ENCODE results near the gene LMNTD2.

The LMNTD2 gene

GRCh38 chr11:560305-561147, at the start of gene LMNTD2, which contains the start of gene RASSF7:
Gene LMNTD2 (minus strand): TSS chr11:560738. CDS start chr11:560716, 22 bp downstream.
Gene RASSF7 (plus strand): TSS chr11:560970. CDS start chr11:561769, 799 bp downstream.
- DNase-seq (ENCODE audit: low read depth, low spot score): no peak

- DNase-seq (ENCODE audit: low read depth, low spot score): no peak
These were observed 48.8 kb upstream of the LMNTD2 start for GRCh38 chr11:609341-609811.

GRCh38 chr11:608791-609251, 48.3 kb upstream of the LMNTD2 start:
- DNase-seq (ENCODE audit: low read depth, low spot score): no peak

GRCh38 chr11:607971-608659, 47.6 kb upstream of the LMNTD2 start:
- no peak for DNase-seq (ENCODE audit: low read depth, low spot score)

GRCh38 chr11:607020-607780, 46.7 kb upstream of the LMNTD2 start:
- DNase-seq (ENCODE audit: low read depth, low spot score): no peak

- no peak for DNase-seq (ENCODE audit: low read depth, low spot score)
These were observed 45.7 kb upstream of the LMNTD2 start for GRCh38 chr11:606245-606644.

GRCh38 chr11:605286-606129, 45.0 kb upstream of the LMNTD2 start:
- DNase-seq (ENCODE audit: low read depth, low spot score): no peak

GRCh38 chr11:603154-603553, 42.6 kb upstream of the LMNTD2 start:
- DNase-seq (ENCODE audit: low read depth, low spot score): no peak

GRCh38 chr11:601573-602245, 41.2 kb upstream of the LMNTD2 start:
- no peak for DNase-seq (ENCODE audit: low read depth, low spot score)

GRCh38 chr11:598005-598680, 37.6 kb upstream of the LMNTD2 start:
- no peak for DNase-seq (ENCODE audit: low read depth, low spot score)

- DNase-seq (ENCODE audit: low read depth, low spot score): no peak
These were observed 36.7 kb upstream of the LMNTD2 start for GRCh38 chr11:597166-597725.

GRCh38 chr11:596374-596773, 35.8 kb upstream of the LMNTD2 start:
- no peak for DNase-seq (ENCODE audit: low read depth, low spot score)

- DNase-seq (ENCODE audit: low read depth, low spot score): no peak
These were observed 34.9 kb upstream of the LMNTD2 start for GRCh38 chr11:595400-595799.

GRCh38 chr11:593347-593746, 32.8 kb upstream of the LMNTD2 start:
- no peak for DNase-seq (ENCODE audit: low read depth, low spot score)

- no peak for DNase-seq (ENCODE audit: low read depth, low spot score)
These were observed 32.4 kb upstream of the LMNTD2 start for GRCh38 chr11:592918-593317.

- no peak for DNase-seq (ENCODE audit: low read depth, low spot score)
These were observed 32.0 kb upstream of the LMNTD2 start for GRCh38 chr11:592501-592900.

GRCh38 chr11:590997-591396, 30.5 kb upstream of the LMNTD2 start:
- DNase-seq (ENCODE audit: low read depth, low spot score): no peak

GRCh38 chr11:589798-590197, 29.3 kb upstream of the LMNTD2 start:
- no peak for DNase-seq (ENCODE audit: low read depth, low spot score)

GRCh38 chr11:587978-588380, 27.4 kb upstream of the LMNTD2 start:
- no peak for DNase-seq (ENCODE audit: low read depth, low spot score)

GRCh38 chr11:587546-587945, 27.0 kb upstream of the LMNTD2 start:
- DNase-seq (ENCODE audit: low read depth, low spot score): no peak
